GM23338 (cell line): ENCODE data around the gene IQSEC3.

Source experiments
- TF ChIP-seq, protein P1 (sequence below), 2 experiments: fragments of 200-600 bp in 1 of 2; sonication (generic) in 1 of 2; conservative IDR thresholded peaks; 2 replicates each; pipeline versions ENCODE4 v1.5.1 to v1.6.1; 2016 to 2017; ENCODE audit warnings: antibody characterized with exemption in 2 of 2, low read depth in 2 of 2, mild to moderate bottlenecking in 2 of 2, moderate library complexity in 1 of 2
- TF ChIP-seq, protein P2 (sequence below): IDR thresholded peaks from one replicate; pipeline ENCODE4 v1.6.1; 2018; ENCODE audit warnings: antibody characterized with exemption; ENCODE audit not compliant: unreplicated experiment

DNA sequence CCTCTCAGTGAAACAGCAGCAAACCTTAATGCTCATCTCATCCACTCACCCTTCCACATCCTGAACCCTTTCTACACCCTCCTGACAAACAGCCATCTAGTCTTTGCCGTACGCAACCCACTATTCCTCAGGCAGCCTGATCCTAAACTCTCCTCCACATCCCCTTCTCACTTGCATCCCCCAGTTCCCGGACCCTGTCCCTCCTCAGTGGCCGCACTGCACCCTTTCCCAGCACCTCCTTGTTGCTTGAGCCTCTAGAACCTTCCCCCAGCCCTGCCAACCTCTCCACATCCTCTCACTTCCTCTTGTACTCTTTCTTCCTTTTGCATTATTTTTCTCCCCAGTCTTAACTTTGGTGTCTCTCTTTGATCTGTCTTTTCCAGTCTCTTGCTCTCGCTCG is 42.9 kb downstream of the IQSEC3 start:
- TF ChIP-seq, protein P1, sequence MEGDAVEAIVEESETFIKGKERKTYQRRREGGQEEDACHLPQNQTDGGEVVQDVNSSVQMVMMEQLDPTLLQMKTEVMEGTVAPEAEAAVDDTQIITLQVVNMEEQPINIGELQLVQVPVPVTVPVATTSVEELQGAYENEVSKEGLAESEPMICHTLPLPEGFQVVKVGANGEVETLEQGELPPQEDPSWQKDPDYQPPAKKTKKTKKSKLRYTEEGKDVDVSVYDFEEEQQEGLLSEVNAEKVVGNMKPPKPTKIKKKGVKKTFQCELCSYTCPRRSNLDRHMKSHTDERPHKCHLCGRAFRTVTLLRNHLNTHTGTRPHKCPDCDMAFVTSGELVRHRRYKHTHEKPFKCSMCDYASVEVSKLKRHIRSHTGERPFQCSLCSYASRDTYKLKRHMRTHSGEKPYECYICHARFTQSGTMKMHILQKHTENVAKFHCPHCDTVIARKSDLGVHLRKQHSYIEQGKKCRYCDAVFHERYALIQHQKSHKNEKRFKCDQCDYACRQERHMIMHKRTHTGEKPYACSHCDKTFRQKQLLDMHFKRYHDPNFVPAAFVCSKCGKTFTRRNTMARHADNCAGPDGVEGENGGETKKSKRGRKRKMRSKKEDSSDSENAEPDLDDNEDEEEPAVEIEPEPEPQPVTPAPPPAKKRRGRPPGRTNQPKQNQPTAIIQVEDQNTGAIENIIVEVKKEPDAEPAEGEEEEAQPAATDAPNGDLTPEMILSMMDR (conservative IDR thresholded peaks at IDR 0.05; ENCODE audit: low read depth in 2 of 2) = no peak; a peak in 1 of 4 replicates
- TF ChIP-seq, protein P2, sequence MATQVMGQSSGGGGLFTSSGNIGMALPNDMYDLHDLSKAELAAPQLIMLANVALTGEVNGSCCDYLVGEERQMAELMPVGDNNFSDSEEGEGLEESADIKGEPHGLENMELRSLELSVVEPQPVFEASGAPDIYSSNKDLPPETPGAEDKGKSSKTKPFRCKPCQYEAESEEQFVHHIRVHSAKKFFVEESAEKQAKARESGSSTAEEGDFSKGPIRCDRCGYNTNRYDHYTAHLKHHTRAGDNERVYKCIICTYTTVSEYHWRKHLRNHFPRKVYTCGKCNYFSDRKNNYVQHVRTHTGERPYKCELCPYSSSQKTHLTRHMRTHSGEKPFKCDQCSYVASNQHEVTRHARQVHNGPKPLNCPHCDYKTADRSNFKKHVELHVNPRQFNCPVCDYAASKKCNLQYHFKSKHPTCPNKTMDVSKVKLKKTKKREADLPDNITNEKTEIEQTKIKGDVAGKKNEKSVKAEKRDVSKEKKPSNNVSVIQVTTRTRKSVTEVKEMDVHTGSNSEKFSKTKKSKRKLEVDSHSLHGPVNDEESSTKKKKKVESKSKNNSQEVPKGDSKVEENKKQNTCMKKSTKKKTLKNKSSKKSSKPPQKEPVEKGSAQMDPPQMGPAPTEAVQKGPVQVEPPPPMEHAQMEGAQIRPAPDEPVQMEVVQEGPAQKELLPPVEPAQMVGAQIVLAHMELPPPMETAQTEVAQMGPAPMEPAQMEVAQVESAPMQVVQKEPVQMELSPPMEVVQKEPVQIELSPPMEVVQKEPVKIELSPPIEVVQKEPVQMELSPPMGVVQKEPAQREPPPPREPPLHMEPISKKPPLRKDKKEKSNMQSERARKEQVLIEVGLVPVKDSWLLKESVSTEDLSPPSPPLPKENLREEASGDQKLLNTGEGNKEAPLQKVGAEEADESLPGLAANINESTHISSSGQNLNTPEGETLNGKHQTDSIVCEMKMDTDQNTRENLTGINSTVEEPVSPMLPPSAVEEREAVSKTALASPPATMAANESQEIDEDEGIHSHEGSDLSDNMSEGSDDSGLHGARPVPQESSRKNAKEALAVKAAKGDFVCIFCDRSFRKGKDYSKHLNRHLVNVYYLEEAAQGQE = no peak
